Astrocyte (in vitro differentiated cells and primary cell): Measurements from ENCODE around the gene SUSD4.

Experiments
- EZH2 ChIP-seq: IDR thresholded peaks from 2 replicates; pipeline ENCODE4 v1.6.1; 2012; ENCODE audit warnings: mild to moderate bottlenecking, low read length, inconsistent platforms; ENCODE audit not compliant: insufficient read depth
- TF ChIP-seq, protein P1 (sequence below): IDR thresholded peaks from 2 replicates; pipeline ENCODE4 v1.5.1; 2011; ENCODE audit warnings: low read depth, mild to moderate bottlenecking, inconsistent platforms, low read length, moderate library complexity; ENCODE audit not compliant: insufficient read depth

DNA sequence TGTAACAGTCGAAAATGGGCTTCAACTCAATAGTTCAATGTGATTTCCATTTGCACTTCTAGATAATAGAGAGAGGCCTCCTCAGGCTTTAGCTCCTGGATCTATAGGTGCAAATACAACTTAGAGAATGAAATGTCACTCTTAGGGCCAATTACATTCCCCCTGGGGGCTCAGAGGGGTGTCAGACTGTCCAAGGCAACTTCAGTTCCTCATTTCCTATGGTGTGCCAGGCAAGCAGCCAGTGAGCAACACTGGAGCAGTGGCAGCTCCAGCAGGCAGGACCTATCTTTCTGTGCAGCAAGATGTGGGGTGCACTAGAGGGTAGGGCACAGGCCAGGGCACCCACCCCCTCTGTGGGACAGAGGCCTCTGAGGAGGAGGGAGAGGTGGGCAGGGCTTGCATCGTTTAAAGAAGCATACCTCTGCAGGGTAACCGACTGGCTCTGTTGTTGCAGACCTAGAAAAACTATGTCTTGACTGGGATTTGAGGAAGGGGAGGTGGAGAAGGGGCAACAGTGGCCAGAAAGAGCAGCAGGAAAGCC, 97.3 kb downstream of the SUSD4 start:
- TF ChIP-seq, protein P1, sequence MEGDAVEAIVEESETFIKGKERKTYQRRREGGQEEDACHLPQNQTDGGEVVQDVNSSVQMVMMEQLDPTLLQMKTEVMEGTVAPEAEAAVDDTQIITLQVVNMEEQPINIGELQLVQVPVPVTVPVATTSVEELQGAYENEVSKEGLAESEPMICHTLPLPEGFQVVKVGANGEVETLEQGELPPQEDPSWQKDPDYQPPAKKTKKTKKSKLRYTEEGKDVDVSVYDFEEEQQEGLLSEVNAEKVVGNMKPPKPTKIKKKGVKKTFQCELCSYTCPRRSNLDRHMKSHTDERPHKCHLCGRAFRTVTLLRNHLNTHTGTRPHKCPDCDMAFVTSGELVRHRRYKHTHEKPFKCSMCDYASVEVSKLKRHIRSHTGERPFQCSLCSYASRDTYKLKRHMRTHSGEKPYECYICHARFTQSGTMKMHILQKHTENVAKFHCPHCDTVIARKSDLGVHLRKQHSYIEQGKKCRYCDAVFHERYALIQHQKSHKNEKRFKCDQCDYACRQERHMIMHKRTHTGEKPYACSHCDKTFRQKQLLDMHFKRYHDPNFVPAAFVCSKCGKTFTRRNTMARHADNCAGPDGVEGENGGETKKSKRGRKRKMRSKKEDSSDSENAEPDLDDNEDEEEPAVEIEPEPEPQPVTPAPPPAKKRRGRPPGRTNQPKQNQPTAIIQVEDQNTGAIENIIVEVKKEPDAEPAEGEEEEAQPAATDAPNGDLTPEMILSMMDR: no peak
- no peak for TF ChIP-seq EZH2
